ENCODE data around the gene SMIM17. TPM values are rescaled to one million over a fixed set of nuclear protein-coding genes. Genes with fewer than 3 reads are reported as not detected.

The SMIM17 gene
- total and polyA plus RNA-seq, 2 of the 13 experiments (the other 11 are each of a cell fraction or from before 2014, with no cell fraction given): 0.21 to 0.53 TPM

GRCh38 chr19:56637976-56638555 is 4.9 kb upstream of the SMIM17 start (continued):
- TF ChIP-seq ZNF431 (CRISPR knock-in tag; IDR thresholded peaks at IDR 0.05; ENCODE audit: borderline replicate concordance, low read depth): peak; percentile 99
- TF ChIP-seq SMARCE1 (IDR thresholded peaks at IDR 0.05; ENCODE audit: borderline replicate concordance): no peak
- no peak for TF ChIP-seq ARNT (IDR thresholded peaks at IDR 0.05)
- TF ChIP-seq CHCHD3 (CRISPR knock-in tag; IDR thresholded peaks at IDR 0.05): peak; percentile 99
- TF ChIP-seq ZNF317 (CRISPR knock-in tag; IDR thresholded peaks at IDR 0.05): peak; percentile 96
- TF ChIP-seq KMT2A (CRISPR knock-in tag; IDR thresholded peaks at IDR 0.05): peak; percentile 96
- peak; percentile 99 for TF ChIP-seq HOMEZ (CRISPR knock-in tag; IDR thresholded peaks at IDR 0.05; ENCODE audit: low read depth)
- TF ChIP-seq ZSCAN21 (CRISPR knock-in tag; IDR thresholded peaks at IDR 0.05; ENCODE audit: borderline replicate concordance): peak; percentile 100
- peak; percentile 98 for TF ChIP-seq ATAD3A (CRISPR knock-in tag; IDR thresholded peaks at IDR 0.05)
- peak; percentile 99 for TF ChIP-seq ZBTB49 (CRISPR knock-in tag; IDR thresholded peaks at IDR 0.05; ENCODE audit: borderline replicate concordance)
- TF ChIP-seq CBFB (CRISPR knock-in tag; IDR thresholded peaks at IDR 0.05): peak; percentile 92
- TF ChIP-seq PRDM10 (CRISPR knock-in tag; IDR thresholded peaks at IDR 0.05; ENCODE audit: low read depth): peak; percentile 95
- no peak for TF ChIP-seq FOXK2 (IDR thresholded peaks at IDR 0.05)
- peak; percentile 94 for TF ChIP-seq ARID5B (CRISPR knock-in tag; IDR thresholded peaks at IDR 0.05)
- peak; percentile 96 for TF ChIP-seq YEATS4 (CRISPR knock-in tag; IDR thresholded peaks at IDR 0.05; ENCODE audit: borderline replicate concordance)
- TF ChIP-seq ZNF580 (CRISPR knock-in tag; IDR thresholded peaks at IDR 0.05; ENCODE audit: borderline replicate concordance, low read depth): peak; percentile 100
- no peak for TF ChIP-seq RAD21 (CRISPR knock-in tag; IDR thresholded peaks at IDR 0.05)
- TF ChIP-seq ZNF382 (CRISPR knock-in tag; IDR thresholded peaks at IDR 0.05; ENCODE audit: borderline replicate concordance): peak; percentile 89
- peak; percentile 99 for TF ChIP-seq ZNF468 (CRISPR knock-in tag; IDR thresholded peaks at IDR 0.05)

Measured in HepG2 (cell line).